Measurements from ENCODE around the gene SERTAD4. TPM values are rescaled to one million over a fixed set of nuclear protein-coding genes. Genes with fewer than 3 reads are reported as not detected.
A peak's percentile ranks its signal among the peaks of the same experiment; 100 is the strongest.

The SERTAD4 gene
- polyA plus RNA-seq, 1 experiment: 6.2 TPM

- CTCF ChIA-PET: interaction anchor here (1.3 to 2.7 kb wide), 4 partner anchors 16 to 147 kb away, joined by 4 to 9 read pairs (median 5); no protein-coding TSS in a partner anchor
These were observed 58.6 kb downstream of the SERTAD4 start for GRCh38 chr1:210291081-210291764.

GRCh38 chr1:210291786-210292230, 59.2 kb downstream of the SERTAD4 start:
- Histone ChIP-seq H3K27me3 (ENCODE audit: control insufficient read depth, insufficient read depth, low read length) (no peaks in the 10 kb centered on the region; the same call in 1 of the 2 replicates), H3K4me3 (ENCODE audit: low read depth, low read length) (no peak overlapping the region; the same call in 1 of the 2 replicates), H3K36me3 (ENCODE audit: control insufficient read depth, insufficient read depth, low read length) (no peaks in the 10 kb centered on the region)
- CTCF ChIA-PET: interaction anchor here (0.7 to 2.7 kb wide), 8 partner anchors 9 to 148 kb away, joined by 3 to 9 read pairs (median 4); no protein-coding TSS in a partner anchor
- POLR2A ChIA-PET: interaction anchor here (0.6 to 2.4 kb wide), 5 partner anchors 13 to 58 kb away, joined by 3 to 14 read pairs (median 6); no protein-coding TSS in a partner anchor
- no peak for TF ChIP-seq CTCF (IDR thresholded peaks at IDR 0.05; ENCODE audit: insufficient read depth, low read depth, low read length)
- DNase-seq (ENCODE audit: low read depth): peak; percentile 92

More at GRCh38 chr1:210291081-210291764, 58.6 kb downstream of the SERTAD4 start:
- no peaks in the 10 kb centered on the region; the same call in 1 of the 2 replicates for H3K27me3 ChIP-seq (ENCODE audit: control insufficient read depth, insufficient read depth, low read length)
- no peak overlapping the region for H3K4me3 ChIP-seq (ENCODE audit: low read depth, low read length)
- POLR2A ChIA-PET: interaction anchor here (0.6 to 2.4 kb wide), 3 partner anchors 13 to 57 kb away, joined by 3 to 14 read pairs (median 12); no protein-coding TSS in a partner anchor
- no peak for DNase-seq (ENCODE audit: low read depth)
- TF ChIP-seq CTCF (IDR thresholded peaks at IDR 0.05; ENCODE audit: insufficient read depth, low read depth, low read length): no peak
- H3K36me3 ChIP-seq (ENCODE audit: control insufficient read depth, insufficient read depth, low read length): no peaks in the 10 kb centered on the region

DNA sequence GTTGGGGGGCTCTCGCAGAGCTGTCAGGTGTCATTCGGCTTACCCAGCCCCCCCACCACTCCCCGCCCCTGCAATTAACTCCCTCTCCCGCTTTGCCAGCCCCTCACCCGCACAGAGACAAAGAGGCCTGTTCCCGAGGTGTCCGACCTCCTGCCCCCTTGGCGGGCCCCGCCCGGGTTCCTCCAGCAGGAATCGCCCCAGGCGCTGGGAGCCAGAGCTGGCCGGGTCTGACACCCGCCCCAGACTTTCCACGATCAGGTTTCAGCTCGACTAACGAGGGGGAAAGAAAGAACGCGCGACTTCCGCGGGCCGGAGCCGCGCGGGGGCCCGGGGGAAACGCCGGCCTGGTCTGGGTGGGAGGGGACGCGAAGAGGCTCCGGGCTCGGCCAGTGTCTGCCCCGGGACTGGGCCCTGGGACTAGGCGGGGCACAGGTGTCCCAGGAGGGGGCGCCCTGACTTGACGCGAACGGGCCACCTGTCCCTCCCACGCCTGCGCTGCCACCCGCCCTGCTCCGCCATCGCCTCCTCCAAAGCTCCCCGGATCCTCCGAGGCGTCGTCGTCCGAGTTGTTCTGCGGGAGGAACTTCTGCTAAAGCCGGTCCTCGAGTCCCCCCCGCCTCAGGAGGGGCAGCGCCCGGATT, 59.8 kb downstream of the SERTAD4 start:
- Histone ChIP-seq H3K4me3 (ENCODE audit: low read depth, low read length) (peak overlapping the region; percentile 35), H3K36me3 (ENCODE audit: control insufficient read depth, insufficient read depth, low read length) (no peaks in the 10 kb centered on the region), H3K27me3 (ENCODE audit: control insufficient read depth, insufficient read depth, low read length) (no peaks in the 10 kb centered on the region; the same call in 1 of the 2 replicates)
- CTCF ChIA-PET: interaction anchor here (0.7 to 2.7 kb wide), 11 partner anchors 9 to 232 kb away, joined by 3 to 9 read pairs (median 4); no protein-coding TSS in a partner anchor
- TF ChIP-seq CTCF (IDR thresholded peaks at IDR 0.05; ENCODE audit: insufficient read depth, low read depth, low read length): peak; percentile 16; the same call in 1 of the 2 replicates
- no peak for DNase-seq (ENCODE audit: low read depth)
- POLR2A ChIA-PET: interaction anchor here (0.6 to 2.4 kb wide), 5 partner anchors 13 to 59 kb away, joined by 3 to 14 read pairs (median 6); no protein-coding TSS in a partner anchor

DNA sequence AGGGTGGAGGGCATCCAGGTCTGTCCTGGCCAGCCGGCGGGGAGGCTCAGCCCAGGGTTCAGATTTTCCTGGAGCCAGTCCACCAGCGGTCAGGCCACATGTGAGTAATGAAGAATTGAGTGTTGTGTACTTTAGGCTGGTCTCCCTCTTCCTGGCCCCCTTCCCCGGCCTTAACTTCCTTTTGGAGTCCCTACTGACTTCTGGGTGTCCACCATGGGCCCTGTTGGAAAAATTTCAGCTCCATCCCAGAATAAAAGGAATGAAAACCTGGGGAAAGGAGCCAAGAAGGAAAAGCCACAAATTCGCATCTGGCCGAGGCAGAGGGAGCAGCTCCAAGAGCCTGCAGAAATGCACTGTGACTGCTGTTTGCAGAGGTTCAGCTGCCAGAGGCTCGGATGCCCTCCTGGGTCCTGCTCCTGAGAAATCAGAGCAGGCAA, 60.6 kb downstream of the SERTAD4 start:
- ChIA-PET POLR2A (interaction anchor here (2.2 to 2.4 kb wide), 2 partner anchors 31 to 59 kb away, joined by 12 to 14 read pairs; no protein-coding TSS in a partner anchor), CTCF (interaction anchor here (0.7 to 2.7 kb wide), 7 partner anchors 9 to 233 kb away, joined by 3 to 9 read pairs (median 3); no protein-coding TSS in a partner anchor)
- peak; percentile 84 for DNase-seq (ENCODE audit: low read depth)
- no peak for TF ChIP-seq CTCF (IDR thresholded peaks at IDR 0.05; ENCODE audit: insufficient read depth, low read depth, low read length)
- Histone ChIP-seq H3K36me3 (ENCODE audit: control insufficient read depth, insufficient read depth, low read length) (no peaks in the 10 kb centered on the region), H3K4me3 (ENCODE audit: low read depth, low read length) (no peak overlapping the region), H3K27me3 (ENCODE audit: control insufficient read depth, insufficient read depth, low read length) (no peaks in the 10 kb centered on the region; the same call in 1 of the 2 replicates)

Data from BJ (cell line).